Stimulated activated CD4-positive, alpha-beta T cell treated with anti-CD3 and anti-CD28 coated beads, Interleukin-15, amount 100 ng/mL, for 1 hour (primary cell): Measurements from ENCODE around the gene CCDC13.
"Not testable (repeated sequence)": the region's sequence is repeated elsewhere in the genome, so short reads cannot be mapped to it uniquely, and the experiment has no call there.

Experiments used
- DNase-seq, 2 donors: peaks; one replicate each; pipeline ENCODE4 v3.0.0-alpha.2; 2020; ENCODE audit warnings: low read depth in 1 of 2, low spot score in 1 of 2

The CCDC13 gene, protein sequence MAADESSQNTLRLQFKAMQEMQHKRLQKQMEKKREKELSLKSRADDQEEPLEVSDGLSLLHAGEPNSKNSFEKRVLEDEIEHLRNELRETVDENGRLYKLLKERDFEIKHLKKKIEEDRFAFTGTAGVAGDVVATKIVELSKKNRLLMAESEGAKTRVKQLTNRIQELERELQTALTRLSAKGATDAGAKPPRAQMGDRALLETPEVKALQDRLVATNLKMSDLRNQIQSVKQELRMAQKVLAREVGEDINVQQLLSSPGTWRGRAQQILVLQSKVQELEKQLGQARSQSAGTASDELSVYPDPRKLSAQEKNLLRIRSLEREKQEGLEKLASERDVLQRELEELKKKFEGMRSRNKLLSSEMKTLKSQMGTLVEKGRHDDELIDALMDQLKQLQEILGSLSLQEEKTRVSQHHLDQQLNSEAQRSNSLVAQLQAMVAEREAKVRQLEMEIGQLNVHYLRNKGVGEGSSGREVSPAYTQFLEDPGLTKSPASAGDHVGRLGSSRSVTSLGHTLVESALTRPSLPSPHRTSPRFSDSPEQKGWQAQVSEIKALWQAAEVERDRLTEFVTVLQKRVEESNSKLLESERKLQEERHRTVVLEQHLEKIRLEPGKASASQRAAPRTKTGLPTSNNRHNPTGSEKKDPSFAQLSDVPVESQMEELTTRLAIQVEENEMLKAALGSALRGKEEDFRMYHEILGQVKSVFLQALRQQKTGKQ

DNA sequence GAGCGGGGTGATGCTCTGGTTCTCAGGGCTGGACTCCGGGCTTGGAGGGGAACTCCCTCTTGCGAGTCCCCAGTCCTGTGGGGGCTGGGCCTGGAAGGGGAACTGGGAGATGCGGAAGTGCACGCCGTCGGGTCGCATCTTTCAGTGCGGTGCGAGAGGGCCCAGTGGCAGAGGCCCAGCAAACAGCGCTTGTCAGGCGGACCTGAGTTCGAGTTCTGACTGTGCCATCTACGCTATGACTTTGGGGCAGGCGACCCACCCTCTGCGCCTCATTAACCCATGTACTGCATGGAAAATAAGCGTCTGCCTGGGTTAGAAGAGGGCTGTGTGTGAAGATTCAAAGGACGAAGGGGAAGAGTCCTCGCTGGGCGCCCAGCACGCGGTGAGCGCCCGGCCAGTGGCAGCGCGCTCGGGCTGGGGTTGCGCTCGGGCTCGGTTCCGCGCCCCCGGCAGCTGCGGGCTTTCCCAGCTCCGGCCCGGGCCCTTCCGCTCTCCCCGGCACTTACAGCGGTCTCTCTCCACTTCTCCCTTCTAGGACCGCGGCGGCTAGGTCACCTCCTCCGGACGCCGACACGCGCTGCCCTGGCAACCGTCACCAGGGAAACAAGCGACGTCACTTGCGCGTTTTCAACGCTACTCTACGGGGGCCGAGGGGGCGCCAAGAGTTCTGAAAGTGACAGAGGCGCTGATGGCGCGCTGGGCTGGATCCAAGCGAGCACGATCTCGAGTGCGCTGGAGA, at the start of gene CCDC13:
Gene CCDC13, minus strand, starts transcription at position 584 of the 739 bp plus-strand sequence. CDS start 14,908 bp downstream, outside the sequence.
- DNase-seq, result peak; percentile 61 to 77

DNA sequence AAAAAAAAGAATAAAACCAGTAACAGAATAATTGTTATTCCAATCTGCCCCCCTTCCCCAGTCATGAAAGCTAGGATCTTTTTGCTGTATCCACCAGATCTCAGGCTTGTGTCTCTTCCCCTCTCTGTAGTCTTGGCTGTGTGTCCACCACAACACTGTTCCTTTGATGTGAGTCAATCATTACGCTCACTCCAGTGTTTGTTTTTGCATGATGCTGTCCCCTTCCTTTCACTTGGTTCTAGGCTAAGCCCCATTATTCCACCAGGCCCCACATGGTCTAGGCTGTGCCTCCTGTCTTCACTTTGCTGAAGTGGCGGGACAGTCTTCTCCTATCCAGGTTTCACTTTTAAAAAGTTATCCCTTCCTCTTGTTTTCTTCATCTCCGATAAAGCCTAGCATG, 49.8 kb upstream of the CCDC13 start:
- no peak for DNase-seq

DNA sequence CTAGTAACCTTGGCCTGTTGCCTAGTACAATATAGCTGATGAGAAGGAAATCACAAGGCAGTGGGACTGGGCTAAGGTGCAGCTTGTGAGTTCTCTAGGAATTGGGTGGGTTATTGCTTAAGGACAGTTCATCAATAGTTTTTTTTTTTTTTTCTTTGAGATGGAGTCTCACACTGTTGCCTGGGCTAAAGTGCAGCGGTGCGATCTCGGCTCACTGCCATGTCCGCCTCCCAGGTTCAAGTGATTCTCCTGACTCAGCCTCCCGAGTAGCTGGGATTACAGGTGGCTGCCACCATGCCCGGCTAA, 47.6 kb upstream of the CCDC13 start:
- DNase-seq, result no peak

DNA sequence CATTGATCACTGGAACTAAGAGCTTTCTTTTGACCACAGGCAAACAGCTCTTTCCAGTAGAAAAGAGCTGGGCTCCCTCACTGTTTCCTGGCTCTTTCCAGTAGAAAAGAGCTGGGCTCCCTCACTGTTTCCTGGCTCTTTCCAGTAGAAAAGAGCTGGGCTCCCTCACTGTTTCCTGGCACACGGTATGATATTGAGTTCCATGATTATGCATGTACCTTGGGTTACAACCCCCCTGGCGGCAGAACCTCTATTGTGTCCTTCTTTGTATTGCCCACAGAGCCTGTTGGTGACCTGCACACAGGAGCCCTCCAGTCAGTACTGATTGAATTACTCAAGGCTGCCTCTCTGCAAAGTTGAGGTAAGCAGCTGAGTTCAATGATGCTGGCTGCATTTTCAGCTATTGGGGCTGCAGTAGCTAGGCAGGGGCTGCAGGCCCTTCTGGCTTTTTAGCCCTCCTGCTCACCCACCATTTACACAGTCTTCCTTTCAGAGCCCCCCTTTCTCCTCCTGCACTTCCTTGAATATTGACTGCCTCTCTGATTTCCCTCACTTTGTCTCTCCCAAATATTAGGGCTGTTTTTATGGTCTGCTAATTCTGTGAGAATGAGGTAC, 46.4 kb upstream of the CCDC13 start:
- no peak for DNase-seq

- DNase-seq, result no peak
These were observed 42.8 kb upstream of the CCDC13 start for GRCh38 chr3:42815826-42816225.

DNA sequence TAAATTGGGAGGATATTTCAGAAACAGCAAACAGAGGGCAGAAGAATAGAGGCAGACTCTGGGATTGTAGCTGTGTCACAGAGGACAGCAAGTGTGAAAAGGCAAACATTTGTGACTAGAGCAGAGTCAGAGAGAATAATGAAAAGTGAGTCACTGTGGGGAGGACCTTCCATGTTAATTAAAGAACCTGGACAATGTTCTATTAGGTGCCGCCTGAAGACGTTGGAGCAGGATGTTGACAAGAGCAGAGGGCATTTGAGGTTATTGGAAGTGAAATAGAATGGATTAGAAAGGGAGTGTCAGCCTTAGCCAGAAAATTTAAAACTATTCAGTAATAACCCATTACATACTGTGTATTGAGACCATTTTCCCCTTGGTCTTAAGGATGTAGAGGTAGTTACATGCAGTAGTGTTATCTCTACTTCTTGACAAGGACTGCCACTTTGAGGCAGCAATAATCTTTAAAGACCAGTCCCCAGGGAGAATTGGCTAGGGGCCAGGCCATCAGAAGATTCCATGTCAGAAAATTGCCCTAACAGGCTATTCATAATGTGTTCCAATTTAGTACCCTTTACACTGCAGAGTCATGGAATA, 42.0 kb upstream of the CCDC13 start:
- DNase-seq, result no peak

DNA sequence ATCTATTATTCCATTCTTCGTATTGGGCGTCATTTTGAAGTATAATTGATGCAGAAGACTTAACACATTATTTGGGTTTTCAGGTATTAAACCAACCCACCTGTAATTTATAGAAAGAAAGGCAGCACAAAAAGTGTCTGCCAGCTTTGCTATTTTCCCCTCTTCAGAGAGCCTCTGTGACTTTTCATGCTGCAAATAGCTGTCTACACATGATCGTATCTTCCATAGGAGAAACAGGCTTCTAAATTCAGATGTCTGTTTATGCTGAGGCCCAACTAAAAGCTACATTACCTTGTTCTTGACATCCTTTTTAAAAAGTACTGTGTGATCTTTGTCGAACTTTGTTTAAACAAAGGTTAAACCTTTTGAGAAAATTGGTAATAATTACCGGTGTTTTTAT, 41.2 kb upstream of the CCDC13 start:
- DNase-seq, result no peak

DNA sequence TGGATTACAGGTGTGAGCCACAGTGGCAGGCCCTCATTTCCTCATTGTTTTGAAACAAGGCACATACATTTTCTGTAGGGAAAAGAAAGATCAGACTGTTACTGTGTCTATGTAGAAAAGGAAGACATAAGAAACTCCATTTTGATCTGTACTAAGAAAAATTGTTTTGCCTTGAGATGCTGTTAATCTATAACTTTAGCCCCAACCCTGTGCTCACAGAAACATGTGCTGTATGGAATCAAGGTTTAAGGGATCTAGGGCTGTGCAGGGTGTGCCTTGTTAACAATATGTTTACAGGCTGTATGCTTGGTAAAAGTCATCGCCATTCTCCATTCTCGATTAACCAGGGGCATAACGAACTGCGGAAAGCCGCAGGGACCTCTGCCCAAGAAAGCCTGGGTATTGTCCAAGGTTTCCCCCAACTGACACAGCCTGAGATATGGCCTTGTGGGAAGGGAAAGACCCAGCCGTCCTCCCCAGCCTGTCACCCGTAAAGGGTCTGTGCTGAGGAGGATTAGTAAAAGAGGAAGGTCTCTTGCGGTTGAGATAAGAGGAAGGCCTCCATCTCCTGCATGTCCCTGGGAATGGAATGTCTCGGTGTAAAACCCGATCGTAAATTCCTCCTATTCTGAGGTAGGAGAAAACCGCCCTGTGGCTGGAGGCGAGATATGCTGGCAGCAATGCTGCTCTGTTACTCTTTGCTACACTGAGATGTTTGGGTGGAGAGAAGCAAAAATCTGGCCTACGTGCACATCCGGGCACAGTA, 38.2 kb upstream of the CCDC13 start:
- not testable (repeated sequence) for DNase-seq

DNA sequence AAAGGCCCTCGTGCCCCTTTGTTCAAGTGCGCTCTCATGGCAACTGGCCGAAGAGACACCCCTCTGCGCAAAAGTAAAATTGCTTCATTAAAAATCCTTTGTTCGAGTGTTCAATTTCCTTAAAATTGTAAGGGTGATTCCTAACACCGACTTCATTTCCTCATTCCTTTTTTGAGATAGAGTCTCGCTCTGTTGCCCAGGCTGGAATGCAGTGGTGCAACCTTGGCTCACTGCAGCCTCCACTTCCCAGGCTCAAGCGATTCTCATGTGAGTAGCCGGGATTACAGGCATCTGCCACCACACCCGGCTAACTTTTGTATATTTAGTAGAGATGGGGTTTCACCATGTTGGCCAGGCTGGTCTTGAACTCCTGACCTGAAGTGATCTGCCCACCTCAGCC, 37.7 kb upstream of the CCDC13 start:
- not testable (repeated sequence) for DNase-seq

- no peak for DNase-seq
These were observed 36.1 kb upstream of the CCDC13 start, which contains the start of gene ACKR2 for GRCh38 chr3:42809202-42809601. TSS of gene ACKR2 (plus strand) at chr3:42809445. CDS start at chr3:42864503, 55,058 bp downstream.

DNA sequence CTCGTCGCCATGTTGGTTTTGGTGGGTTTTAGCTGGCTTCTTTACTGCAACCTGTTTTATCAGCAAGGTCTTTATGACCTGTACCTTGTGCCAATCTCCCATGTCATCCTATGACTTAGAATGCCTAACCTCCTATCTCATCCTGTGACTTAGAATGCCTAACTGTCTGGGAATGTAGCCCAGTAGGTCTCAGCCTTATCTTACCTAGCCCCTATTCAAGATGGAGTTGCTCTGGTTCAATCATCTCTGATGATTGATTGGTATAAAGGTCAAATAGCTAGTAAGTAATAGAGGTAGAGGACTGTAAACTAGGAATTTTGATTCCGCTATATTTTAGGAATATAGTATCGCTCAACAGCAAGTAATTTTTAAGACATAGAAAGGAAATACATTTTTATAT, 34.9 kb upstream of the CCDC13 start:
- DNase-seq, result no peak

- no peak for DNase-seq
These were observed 32.2 kb upstream of the CCDC13 start for GRCh38 chr3:42805141-42805821.

- DNase-seq, result no peak
These were observed 31.7 kb upstream of the CCDC13 start for GRCh38 chr3:42804831-42805132.

- DNase-seq, result peak; percentile 84 to 88
These were observed 31.2 kb upstream of the CCDC13 start, which contains the start of gene HIGD1A for GRCh38 chr3:42804106-42804830. TSS of gene HIGD1A (minus strand) at chr3:42804490. CDS start at chr3:42794253, 10,237 bp downstream.

- DNase-seq, result no peak
These were observed 30.5 kb upstream of the CCDC13 start for GRCh38 chr3:42803414-42804105.

DNA sequence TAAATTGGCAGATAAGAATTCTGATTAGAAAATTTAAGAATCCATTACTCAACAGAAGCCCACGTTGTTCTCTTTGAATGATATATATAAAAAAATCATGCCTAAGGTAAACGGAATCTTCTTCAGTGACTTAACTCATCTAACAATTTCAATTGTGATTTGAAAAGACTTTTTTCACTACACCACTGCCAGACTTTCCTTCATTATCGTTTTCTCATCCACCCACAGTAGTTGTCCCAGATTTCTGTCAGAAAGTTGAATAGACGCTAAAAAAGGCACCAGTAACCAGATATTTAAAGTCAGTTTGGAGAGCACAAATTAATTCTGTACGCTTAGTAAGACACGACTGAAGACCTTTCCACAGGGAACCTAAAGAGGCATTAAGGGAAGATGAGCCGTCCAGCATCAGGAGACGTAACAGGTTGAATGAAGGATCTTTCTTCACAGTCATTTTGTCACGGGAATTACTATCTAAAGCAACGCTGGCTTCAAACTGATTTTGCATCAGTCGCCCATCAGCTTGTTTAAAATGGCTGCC, 29.9 kb upstream of the CCDC13 start:
- DNase-seq, result no peak

- DNase-seq, result no peak
These were observed 28.7 kb upstream of the CCDC13 start for GRCh38 chr3:42801784-42802183.

DNA sequence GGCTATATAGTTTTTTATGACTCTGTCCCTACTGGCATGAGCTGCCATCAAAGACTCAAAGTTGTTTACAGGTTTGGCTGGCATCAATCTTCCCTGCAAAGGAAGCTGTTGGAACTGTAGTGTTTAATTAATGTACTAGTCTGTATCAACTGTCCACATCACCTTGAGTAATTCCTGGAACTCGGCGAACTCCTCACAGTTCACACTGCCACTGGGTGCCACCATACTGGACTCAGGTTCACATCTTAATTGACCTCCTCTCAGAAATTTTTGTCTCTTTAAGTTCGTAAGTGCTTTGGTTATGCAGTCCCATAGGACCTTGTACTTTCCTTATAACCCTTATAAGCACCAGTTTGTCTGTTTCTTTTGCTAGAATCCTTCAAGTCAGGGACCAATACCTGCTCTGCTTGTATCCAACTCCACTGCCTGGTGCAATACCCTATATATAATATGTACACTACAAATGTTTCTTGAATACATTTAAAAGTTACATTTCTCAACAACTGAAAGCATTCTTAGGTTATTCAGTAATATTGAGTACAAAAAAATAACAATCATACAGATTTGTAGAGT, 28.1 kb upstream of the CCDC13 start:
- DNase-seq, result no peak
